WTC11 (cell line): ENCODE data around the gene SLC17A2. TPM values are rescaled to one million over a fixed set of nuclear protein-coding genes. Genes with fewer than 3 reads are reported as not detected.

Experiments used
- ATAC-seq: fragments of 200-7000 bp; cut with Tn5 transposase; 2 replicates; pipeline ENCODE4 v1.10.0; 2021; ENCODE audit warnings: mild to moderate bottlenecking, moderate library complexity
- CTCF ChIA-PET: fragments of 300-600 bp; sonication (Branson Sonifier 250); formaldehyde crosslinking; loops from one replicate; lab custom pipeline; 2021; ENCODE audit warnings: antibody characterized with exemption; lab: Charles Lee
- POLR2A ChIA-PET: fragments of 350-600 bp; sonication (Branson Sonifier 250); formaldehyde crosslinking; loops from one replicate; lab custom pipeline; 2021; ENCODE audit warnings: antibody characterized with exemption; lab: Charles Lee
- DNase-seq: peaks from one replicate; pipeline ENCODE4 v3.0.0; 2021; ENCODE audit warnings: low spot score
- H3K27ac Mint-ChIP-seq: 2 replicates; pipeline ENCODE4 v1.8.0; 2021; ENCODE audit warnings: mixed read lengths
- H3K27me3 Mint-ChIP-seq: 2 replicates; pipeline ENCODE4 v1.8.0; 2021; ENCODE audit warnings: low read depth, mild to moderate bottlenecking, moderate library complexity, mixed read lengths
- H3K36me3 Mint-ChIP-seq: 2 replicates; pipeline ENCODE4 v1.8.0; 2021; ENCODE audit warnings: mixed read lengths
- H3K4me1 Mint-ChIP-seq: 2 replicates; pipeline ENCODE4 v1.8.0; 2022; ENCODE audit warnings: mixed read lengths
- H3K4me3 Mint-ChIP-seq: 2 replicates; pipeline ENCODE4 v1.8.0; 2021; ENCODE audit warnings: mild to moderate bottlenecking, moderate library complexity, mixed read lengths
- H3K9me3 Mint-ChIP-seq: 2 replicates; pipeline ENCODE4 v1.8.0; 2021; ENCODE audit warnings: mixed read lengths
- AFF4 ChIP-seq: sonication (generic); formaldehyde crosslinking; IDR thresholded peaks from 2 replicates; pipeline ENCODE4 v1.8.1; 2023; ENCODE audit warnings: mild to moderate bottlenecking, missing genetic modification reagents, borderline replicate concordance
- ATF6 ChIP-seq: sonication (generic); formaldehyde crosslinking; IDR thresholded peaks from 2 replicates; pipeline ENCODE4 v1.8.1; 2023; ENCODE audit warnings: mild to moderate bottlenecking, missing genetic modification reagents
- CTCF ChIP-seq: fragments of 200-600 bp; IDR thresholded peaks from 2 replicates; pipeline ENCODE4 v1.8.0; 2022; ENCODE audit warnings: antibody characterized with exemption
- E2F4 ChIP-seq: sonication (generic); formaldehyde crosslinking; IDR thresholded peaks from 2 replicates; pipeline ENCODE4 v1.8.1; 2022; ENCODE audit warnings: low read depth, mild to moderate bottlenecking, moderate library complexity, missing genetic modification reagents, borderline replicate concordance
- ELF4 ChIP-seq: sonication (generic); formaldehyde crosslinking; IDR thresholded peaks from 2 replicates; pipeline ENCODE4 v1.8.1; 2022; ENCODE audit warnings: low read depth, mild to moderate bottlenecking, moderate library complexity, missing genetic modification reagents
- HMGA2 ChIP-seq: fragments of 250-450 bp; sonication (Bioruptor Pico); IDR thresholded peaks from 2 replicates; pipeline ENCODE4 v1.4.0; 2021; ENCODE audit warnings: mild to moderate bottlenecking, moderate library complexity
- IRF2 ChIP-seq: sonication (generic); formaldehyde crosslinking; IDR thresholded peaks from 2 replicates; pipeline ENCODE4 v1.8.0; 2022; ENCODE audit warnings: low read depth, missing genetic modification reagents, borderline replicate concordance
- JAZF1 ChIP-seq: fragments of 250-450 bp; sonication (Bioruptor Pico); IDR thresholded peaks from 2 replicates; pipeline ENCODE4 v1.9.0; 2021; ENCODE audit warnings: moderate library complexity, mild to moderate bottlenecking, inconsistent platforms
- KAT7 ChIP-seq: sonication (generic); formaldehyde crosslinking; IDR thresholded peaks from 2 replicates; pipeline ENCODE4 v1.8.1; 2023; ENCODE audit warnings: missing genetic modification reagents, mild to moderate bottlenecking, borderline replicate concordance
- MYBL2 ChIP-seq: sonication (generic); formaldehyde crosslinking; IDR thresholded peaks from 2 replicates; pipeline ENCODE4 v1.8.1; 2023; ENCODE audit warnings: mild to moderate bottlenecking, moderate library complexity, missing genetic modification reagents
- NFATC4 ChIP-seq: fragments of 250-450 bp; sonication (Bioruptor Pico); IDR thresholded peaks from 2 replicates; pipeline ENCODE4 v1.9.0; 2021; ENCODE audit warnings: mild to moderate bottlenecking
- RELA ChIP-seq: sonication (generic); formaldehyde crosslinking; IDR thresholded peaks from 2 replicates; pipeline ENCODE4 v1.8.1; 2022; ENCODE audit warnings: missing genetic modification reagents, mild to moderate bottlenecking, borderline replicate concordance
- SP1 ChIP-seq: sonication (generic); formaldehyde crosslinking; conservative IDR thresholded peaks from 2 replicates; pipeline ENCODE4 v1.8.1; 2022; ENCODE audit warnings: missing genetic modification reagents
- TEAD4 ChIP-seq: sonication (generic); formaldehyde crosslinking; IDR thresholded peaks from 2 replicates; pipeline ENCODE4 v1.8.0; 2022; ENCODE audit warnings: mild to moderate bottlenecking, missing genetic modification reagents
- TP53 ChIP-seq: sonication (generic); formaldehyde crosslinking; IDR thresholded peaks from 2 replicates; pipeline ENCODE4 v1.8.1; 2023; ENCODE audit warnings: mild to moderate bottlenecking, missing genetic modification reagents
- USF1 ChIP-seq: sonication (generic); formaldehyde crosslinking; IDR thresholded peaks from 2 replicates; pipeline ENCODE4 v1.8.0; 2022; ENCODE audit warnings: mild to moderate bottlenecking, missing genetic modification reagents
- ZNF138 ChIP-seq: sonication (generic); formaldehyde crosslinking; conservative IDR thresholded peaks from 2 replicates; pipeline ENCODE4 v1.8.1; 2022; ENCODE audit warnings: mild to moderate bottlenecking, moderate library complexity, missing genetic modification reagents
- total RNA-seq: library from RNA; stranded (reverse); gene quantifications from 3 replicates; pipeline ENCODE4 v1.2.3, GENCODE V29; 2021

Gene SLC17A2
- total RNA-seq, 1 experiment from 2014 or later = not detected

GRCh38 chr6:25921525-25922203 is 8.8 kb downstream of the SLC17A2 start:
- no peak for ATAC-seq
- Mint-ChIP-seq H3K9me3 (peaks cover 3% of the 10 kb centered on the region; the same call in 1 of the 2 replicates), H3K4me3 (no peak overlapping the region), H3K27me3 (no peaks in the 10 kb centered on the region), H3K27ac (no peak overlapping the region), H3K4me1 (peaks cover 10% of the 10 kb centered on the region; the same call in 1 of the 2 replicates), H3K36me3 (no peaks in the 10 kb centered on the region)
- TF ChIP-seq HMGA2 (CRISPR knock-in tag) (peak; percentile 95), IRF2 (CRISPR knock-in tag) (no peak)
- ChIA-PET POLR2A (no interaction called here), CTCF (interaction anchor here (1.2 to 1.7 kb wide), 2 partner anchors 40 to 71 kb away, joined by 3 to 4 read pairs; no protein-coding TSS in a partner anchor)
- DNase-seq = no peak

GRCh38 chr6:25919657-25920056 is 10.8 kb downstream of the SLC17A2 start:
- H3K36me3 Mint-ChIP-seq = no peaks in the 10 kb centered on the region
- no peak for ATAC-seq
- H3K4me3 Mint-ChIP-seq = no peak overlapping the region
- peaks cover 3% of the 10 kb centered on the region; the same call in 1 of the 2 replicates for H3K9me3 Mint-ChIP-seq
- ChIA-PET CTCF (interaction anchor here (1.7 kb wide), 1 partner anchor 38 kb away, joined by 4 read pairs; no protein-coding TSS in a partner anchor), POLR2A (no interaction called here)
- 0 out of 2 replicates have a peak, but pooled peaks cover 4% of the 10 kb centered on the region for H3K4me1 Mint-ChIP-seq
- TF ChIP-seq JAZF1 (CRISPR knock-in tag) (no peak), USF1 (CRISPR knock-in tag) (no peak), E2F4 (CRISPR knock-in tag) (no peak), TEAD4 (CRISPR knock-in tag) (no peak), IRF2 (CRISPR knock-in tag) (no peak), AFF4 (no peak), ZNF138 (CRISPR knock-in tag) (no peak)
- H3K27ac Mint-ChIP-seq = no peak overlapping the region
- H3K27me3 Mint-ChIP-seq = no peaks in the 10 kb centered on the region
- no peak for DNase-seq

- H3K4me1 Mint-ChIP-seq = 0 out of 2 replicates have a peak, but pooled peaks cover 4% of the 10 kb centered on the region
- TF ChIP-seq ELF4 (CRISPR knock-in tag) (no peak), SP1 (CRISPR knock-in tag) (no peak), CTCF (no peak), MYBL2 (CRISPR knock-in tag) (no peak), NFATC4 (CRISPR knock-in tag) (no peak), HMGA2 (CRISPR knock-in tag) (no peak), TP53 (CRISPR knock-in tag) (no peak), ATF6 (CRISPR knock-in tag) (no peak), KAT7 (CRISPR knock-in tag) (no peak), USF1 (CRISPR knock-in tag) (no peak), RELA (no peak)
- no peak for DNase-seq
- ATAC-seq = no peak
- no peak overlapping the region for H3K27ac Mint-ChIP-seq
- ChIA-PET POLR2A (no interaction called here), CTCF (no interaction called here)
- peaks cover 3% of the 10 kb centered on the region; the same call in 1 of the 2 replicates for H3K9me3 Mint-ChIP-seq
- H3K4me3 Mint-ChIP-seq = no peak overlapping the region
- H3K27me3 Mint-ChIP-seq = no peaks in the 10 kb centered on the region
- H3K36me3 Mint-ChIP-seq = no peaks in the 10 kb centered on the region
Observed at GRCh38 chr6:25918083-25918683, 12.3 kb downstream of the SLC17A2 start.
